ENCODE measurements around the gene FSCN2. TPM values are rescaled to one million over a fixed set of nuclear protein-coding genes. Genes with fewer than 3 reads are reported as not detected.
"Not testable (repeated sequence)": the region's sequence is repeated elsewhere in the genome, so short reads cannot be mapped to it uniquely, and the experiment has no call there.

Gene FSCN2
- total RNA-seq, 4 donors from 2014 or later, result 0.46 to 2.7 (median 1.8) TPM

- intact Hi-C loops (cut with DNase I; ENCODE audit: low total_unique reads), result no loop called here
- H3K4me3 ChIP-seq (ENCODE audit: low read depth, poor library complexity, severe bottlenecking), result no peak overlapping the region
- WGBS, 2 donors, result 81 to 89% methylated on average over 6 of the region's 6 CpGs
- TF ChIP-seq CTCF (IDR thresholded peaks at IDR 0.05) (no peak), POLR2A (IDR thresholded peaks at IDR 0.05) (no peak)
- DNase-seq (ENCODE audit: low spot score in 2 of 2), result no peak
These were observed 1.2 kb downstream of the FSCN2 start for GRCh38 chr17:81529437-81529803.

- 81 to 82% methylated on average over 6 of the region's 6 CpGs for WGBS, 2 donors
- DNase-seq (ENCODE audit: low spot score in 2 of 2); intact Hi-C loops (cut with DNase I; ENCODE audit: low total_unique reads); H3K4me3 ChIP-seq (ENCODE audit: low read depth, poor library complexity, severe bottlenecking): not testable (repeated sequence)
These were observed 2.8 kb downstream of the FSCN2 start for GRCh38 chr17:81531013-81531412.

GRCh38 chr17:81531998-81532404 is 3.8 kb downstream of the FSCN2 start:
- H3K4me3 ChIP-seq (ENCODE audit: low read depth, poor library complexity, severe bottlenecking); DNase-seq (ENCODE audit: low spot score in 2 of 2); intact Hi-C loops (cut with DNase I; ENCODE audit: low total_unique reads): not testable (repeated sequence)
- WGBS, 2 donors, result 90 to 99% methylated on average over 3 of the region's 3 CpGs

- WGBS, 2 donors, result 89 to 95% methylated on average over 11 of the region's 11 CpGs
- TF ChIP-seq CTCF (IDR thresholded peaks at IDR 0.05) (no peak), POLR2A (IDR thresholded peaks at IDR 0.05) (no peak)
- DNase-seq (ENCODE audit: low spot score in 2 of 2), result no peak
- H3K4me3 ChIP-seq (ENCODE audit: low read depth, poor library complexity, severe bottlenecking), result no peak overlapping the region
- intact Hi-C loops (cut with DNase I; ENCODE audit: low total_unique reads), result no loop called here
These were observed 4.5 kb downstream of the FSCN2 start for GRCh38 chr17:81532490-81533287.

- no peak for DNase-seq (ENCODE audit: low spot score in 2 of 2)
- WGBS, 2 donors, result 63 to 66% methylated on average over 18 to 20 of the region's 21 CpGs
- no peak overlapping the region for H3K4me3 ChIP-seq (ENCODE audit: low read depth, poor library complexity, severe bottlenecking)
- intact Hi-C loops (cut with DNase I; ENCODE audit: low total_unique reads), result no loop called here
- TF ChIP-seq POLR2A (IDR thresholded peaks at IDR 0.05) (no peak), CTCF (IDR thresholded peaks at IDR 0.05) (no peak)
These were observed 5.4 kb downstream of the FSCN2 start for GRCh38 chr17:81533339-81534141.

- no peak for DNase-seq (ENCODE audit: low spot score in 2 of 2)
- intact Hi-C loops (cut with DNase I; ENCODE audit: low total_unique reads), result no loop called here
- no peak overlapping the region for H3K4me3 ChIP-seq (ENCODE audit: low read depth, poor library complexity, severe bottlenecking)
- WGBS, 2 donors, result 45 to 57% methylated on average over 5 of the region's 6 CpGs
- TF ChIP-seq POLR2A (IDR thresholded peaks at IDR 0.05) (no peak), CTCF (IDR thresholded peaks at IDR 0.05) (no peak)
These were observed 6.2 kb downstream of the FSCN2 start for GRCh38 chr17:81534157-81535006.

All from lower leg skin (tissue), 4 donors.